Measurements from ENCODE around the gene NR1I2. TPM values are rescaled to one million over a fixed set of nuclear protein-coding genes. Genes with fewer than 3 reads are reported as not detected.

NR1I2 gene
- total RNA-seq, 4 donors from 2014 or later: 0.46 TPM; not detected in 3

DNA sequence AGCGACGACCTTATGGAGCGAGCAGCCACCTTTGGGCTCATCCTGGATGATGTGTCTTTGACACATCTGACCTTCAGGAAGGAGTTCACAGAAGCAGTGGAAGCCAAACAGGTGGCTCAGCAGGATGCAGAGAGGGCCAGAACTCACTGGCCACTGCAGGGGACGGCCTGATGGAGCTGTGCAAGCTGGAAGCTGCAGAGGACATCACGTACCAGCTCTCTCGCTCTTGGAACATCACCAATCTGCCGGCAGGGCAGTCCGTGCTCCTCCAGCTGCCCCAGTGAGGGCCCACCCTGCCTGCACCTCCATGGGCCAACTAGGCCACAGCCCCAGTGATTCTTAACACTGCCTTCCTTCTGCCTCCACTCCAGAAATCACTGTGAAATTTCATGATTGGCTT is 10.4 kb downstream of the NR1I2 start:
- TF ChIP-seq EP300 (IDR thresholded peaks at IDR 0.05) (no peak), POLR2AphosphoS5 (IDR thresholded peaks at IDR 0.05) (no peak)
- TF ChIP-seq, protein P1, sequence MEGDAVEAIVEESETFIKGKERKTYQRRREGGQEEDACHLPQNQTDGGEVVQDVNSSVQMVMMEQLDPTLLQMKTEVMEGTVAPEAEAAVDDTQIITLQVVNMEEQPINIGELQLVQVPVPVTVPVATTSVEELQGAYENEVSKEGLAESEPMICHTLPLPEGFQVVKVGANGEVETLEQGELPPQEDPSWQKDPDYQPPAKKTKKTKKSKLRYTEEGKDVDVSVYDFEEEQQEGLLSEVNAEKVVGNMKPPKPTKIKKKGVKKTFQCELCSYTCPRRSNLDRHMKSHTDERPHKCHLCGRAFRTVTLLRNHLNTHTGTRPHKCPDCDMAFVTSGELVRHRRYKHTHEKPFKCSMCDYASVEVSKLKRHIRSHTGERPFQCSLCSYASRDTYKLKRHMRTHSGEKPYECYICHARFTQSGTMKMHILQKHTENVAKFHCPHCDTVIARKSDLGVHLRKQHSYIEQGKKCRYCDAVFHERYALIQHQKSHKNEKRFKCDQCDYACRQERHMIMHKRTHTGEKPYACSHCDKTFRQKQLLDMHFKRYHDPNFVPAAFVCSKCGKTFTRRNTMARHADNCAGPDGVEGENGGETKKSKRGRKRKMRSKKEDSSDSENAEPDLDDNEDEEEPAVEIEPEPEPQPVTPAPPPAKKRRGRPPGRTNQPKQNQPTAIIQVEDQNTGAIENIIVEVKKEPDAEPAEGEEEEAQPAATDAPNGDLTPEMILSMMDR (IDR thresholded peaks at IDR 0.05): no peak
- H3K36me3 ChIP-seq: no peaks in the 10 kb centered on the region
- H3K4me1 ChIP-seq: no peaks in the 10 kb centered on the region
- peak; percentile 66 for DNase-seq (ENCODE audit: extremely low spot score)
- H3K9me3 ChIP-seq: no peaks in the 10 kb centered on the region
- intact Hi-C loops (cut with DNase I): no loop called here
- H3K27ac ChIP-seq (replicated peaks in 1 of 4): no peak overlapping the region
- no peaks in the 10 kb centered on the region for H3K27me3 ChIP-seq
- WGBS: 93% methylated on average over 8 of the region's 8 CpGs
- no peak overlapping the region for H3K4me3 ChIP-seq

DNA sequence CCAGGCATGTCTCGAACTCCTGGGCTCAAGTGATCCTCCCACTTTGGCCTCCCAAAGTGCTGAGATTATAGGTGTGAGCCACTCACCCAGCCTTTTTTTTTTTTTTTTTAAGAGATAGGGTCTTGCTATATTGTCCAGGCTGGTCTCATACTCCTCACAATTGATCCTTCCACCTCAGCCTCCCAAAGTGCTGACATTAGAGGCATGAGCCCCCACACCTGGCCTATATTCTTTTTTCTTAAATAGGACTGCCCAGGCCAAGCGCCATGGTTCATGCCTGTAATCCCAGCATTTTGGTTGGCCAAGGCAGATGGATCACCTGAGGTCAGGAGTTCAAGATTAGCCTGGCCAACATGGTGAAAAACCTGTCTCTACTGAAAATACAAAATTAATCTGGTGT is 12.5 kb downstream of the NR1I2 start:
- TF ChIP-seq POLR2A (IDR thresholded peaks at IDR 0.05; ENCODE audit: low read depth) (no peak), POLR2AphosphoS5 (IDR thresholded peaks at IDR 0.05) (no peak)
- TF ChIP-seq, protein P1 (IDR thresholded peaks at IDR 0.05): no peak
- 93% methylated on average over 2 of the region's 2 CpGs for WGBS
- H3K27ac ChIP-seq (replicated peaks in 1 of 4): no peak overlapping the region
- H3K27me3 ChIP-seq: no peaks in the 10 kb centered on the region
- no peak overlapping the region for H3K4me3 ChIP-seq
- no peaks in the 10 kb centered on the region for H3K36me3 ChIP-seq
- H3K4me1 ChIP-seq: no peaks in the 10 kb centered on the region
- H3K9me3 ChIP-seq: no peaks in the 10 kb centered on the region
- DNase-seq (ENCODE audit: extremely low spot score): peak; percentile 74
- intact Hi-C loops (cut with DNase I): no loop called here

DNA sequence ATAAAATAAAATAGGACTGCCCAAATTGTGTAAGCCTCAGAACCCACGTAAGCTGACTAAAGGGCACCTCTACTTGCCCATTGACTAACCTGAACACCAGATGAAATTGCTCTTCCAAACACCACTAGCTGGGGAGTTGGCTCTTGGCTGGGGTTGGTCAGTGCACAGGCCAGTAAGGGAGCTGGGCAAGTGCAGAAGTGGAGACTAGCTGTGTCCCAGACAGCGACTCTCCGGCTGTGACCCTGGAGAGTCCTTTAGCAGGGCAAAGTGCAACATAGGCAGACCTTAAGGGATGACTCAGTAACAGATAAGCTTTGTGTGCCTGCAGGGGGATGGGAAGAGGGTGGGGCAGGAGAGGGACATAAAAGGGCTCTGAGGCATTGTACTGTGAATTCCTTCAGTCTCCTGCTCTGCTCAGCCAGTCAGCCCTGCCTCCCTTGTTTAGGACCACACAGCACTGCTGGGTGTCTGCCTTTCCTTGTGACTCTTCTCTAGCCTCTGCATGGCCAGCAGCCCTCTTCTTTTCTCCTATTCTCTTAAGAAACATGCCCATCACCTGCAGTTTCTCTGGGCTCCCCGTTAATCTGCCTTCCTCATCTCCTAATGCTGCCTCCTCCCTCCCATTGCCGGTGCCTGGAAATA is 13.2 kb downstream of the NR1I2 start:
- intact Hi-C loops (cut with DNase I): no loop called here
- peak; percentile 82 for DNase-seq (ENCODE audit: extremely low spot score)
- Histone ChIP-seq H3K4me1 (no peaks in the 10 kb centered on the region), H3K36me3 (no peaks in the 10 kb centered on the region), H3K27me3 (no peaks in the 10 kb centered on the region), H3K4me3 (no peak overlapping the region), H3K9me3 (no peaks in the 10 kb centered on the region), H3K27ac (replicated peaks in 1 of 4) (no peak overlapping the region)
- 67% methylated on average over 5 of the region's 5 CpGs for WGBS
- TF ChIP-seq EP300 (IDR thresholded peaks at IDR 0.05) (no peak), POLR2AphosphoS5 (IDR thresholded peaks at IDR 0.05) (no peak), POLR2A (IDR thresholded peaks at IDR 0.05; ENCODE audit: low read depth) (no peak)
- TF ChIP-seq, protein P1 (IDR thresholded peaks at IDR 0.05): no peak

DNA sequence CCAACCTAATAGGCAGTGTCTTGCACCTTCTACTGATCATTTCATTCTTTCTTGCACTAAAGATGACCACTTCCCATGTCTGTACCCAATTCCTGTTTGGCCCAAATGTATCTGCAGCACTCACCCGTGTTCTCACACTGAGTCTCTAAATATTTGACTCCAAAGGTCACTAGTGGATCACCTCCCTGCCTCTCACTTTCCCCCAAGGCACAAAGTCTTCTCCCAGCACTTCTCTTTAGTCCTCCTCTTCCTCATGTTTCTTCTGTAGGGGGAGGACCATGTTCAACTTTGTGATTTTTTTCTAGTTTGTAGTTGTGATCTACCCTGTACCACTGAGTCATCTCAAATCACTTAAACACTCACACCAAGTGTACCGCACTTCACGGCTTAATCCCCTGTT is 13.9 kb downstream of the NR1I2 start:
- Histone ChIP-seq H3K4me1 (no peaks in the 10 kb centered on the region), H3K4me3 (no peak overlapping the region), H3K9me3 (no peaks in the 10 kb centered on the region), H3K27ac (replicated peaks in 1 of 4) (no peak overlapping the region), H3K36me3 (no peaks in the 10 kb centered on the region), H3K27me3 (no peaks in the 10 kb centered on the region)
- intact Hi-C loops (cut with DNase I): no loop called here
- WGBS: 74% methylated on average over 3 of the region's 3 CpGs
- no peak for TF ChIP-seq POLR2A (IDR thresholded peaks at IDR 0.05; ENCODE audit: low read depth)
- no peak for TF ChIP-seq POLR2AphosphoS5 (IDR thresholded peaks at IDR 0.05)
- TF ChIP-seq, protein P1 (IDR thresholded peaks at IDR 0.05): no peak
- no peak for TF ChIP-seq EP300 (IDR thresholded peaks at IDR 0.05)
- peak; percentile 86 for DNase-seq (ENCODE audit: extremely low spot score)

DNA sequence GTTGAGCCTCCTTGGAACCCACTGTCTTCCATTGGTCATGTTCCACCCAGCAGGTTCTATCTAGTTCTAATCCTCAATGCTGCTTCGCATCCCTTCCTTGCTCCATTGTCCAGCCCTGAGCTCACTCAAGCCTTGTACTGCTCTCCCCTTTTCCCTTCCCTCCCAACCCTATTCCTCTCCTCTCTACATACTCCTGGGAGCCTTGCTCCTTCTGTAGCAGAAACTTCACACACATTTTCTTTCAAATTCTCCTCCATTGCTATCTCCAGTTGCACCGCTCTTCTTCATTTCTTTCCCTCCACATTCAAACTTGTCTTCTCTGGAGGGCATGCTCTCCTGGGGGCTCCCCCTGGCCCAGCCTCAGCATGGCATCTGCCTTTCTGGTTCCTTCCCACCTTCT is 14.5 kb downstream of the NR1I2 start:
- intact Hi-C loops (cut with DNase I): no loop called here
- no peaks in the 10 kb centered on the region for H3K27me3 ChIP-seq
- WGBS: 91% methylated on average over 2 of the region's 2 CpGs
- H3K36me3 ChIP-seq: no peaks in the 10 kb centered on the region
- peak; percentile 64 for DNase-seq (ENCODE audit: extremely low spot score)
- TF ChIP-seq POLR2AphosphoS5 (IDR thresholded peaks at IDR 0.05) (no peak), POLR2A (IDR thresholded peaks at IDR 0.05; ENCODE audit: low read depth) (no peak), EP300 (IDR thresholded peaks at IDR 0.05) (no peak)
- TF ChIP-seq, protein P1 (IDR thresholded peaks at IDR 0.05): no peak
- no peak overlapping the region for H3K27ac ChIP-seq (replicated peaks in 1 of 4)
- H3K4me3 ChIP-seq: no peak overlapping the region
- H3K4me1 ChIP-seq: no peaks in the 10 kb centered on the region
- H3K9me3 ChIP-seq: no peaks in the 10 kb centered on the region

All from esophagus muscularis mucosa (tissue), 4 donors.